HG02759 (cell line): ENCODE measurements around the gene PLCB1.

Source experiments
- ATAC-seq: cut with Tn5 transposase; IDR thresholded peaks from one replicate; pipeline ENCODE4 v1.9.1; 2021; ENCODE audit warnings: mild to moderate bottlenecking, moderate library complexity; ENCODE audit not compliant: unreplicated experiment

PLCB1 gene

GRCh38 chr20:8208226-8208625 is 76.2 kb downstream of the PLCB1 start:
- no peak for ATAC-seq

- ATAC-seq, result peak; percentile 44
Measured at GRCh38 chr20:8209061-8209460, 77.0 kb downstream of the PLCB1 start.

DNA sequence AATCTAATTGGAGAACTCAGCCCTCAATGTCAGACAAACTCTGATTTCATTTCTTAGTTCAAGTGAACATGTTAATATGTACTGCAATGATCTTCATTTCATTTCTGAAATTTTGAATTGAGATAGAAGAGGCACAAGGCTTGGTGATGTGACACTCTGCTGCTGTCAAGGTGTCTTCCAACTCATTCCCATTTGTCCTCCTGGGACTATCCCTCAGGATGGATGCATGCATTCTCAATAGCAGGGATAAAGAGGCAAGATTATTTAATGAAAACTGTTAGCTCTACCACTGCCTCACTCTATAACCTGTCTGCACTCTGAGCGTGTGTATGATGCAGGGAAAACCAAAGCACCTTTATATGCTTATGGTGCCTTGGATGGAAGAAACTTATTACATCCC is 78.7 kb downstream of the PLCB1 start:
- ATAC-seq, result no peak

DNA sequence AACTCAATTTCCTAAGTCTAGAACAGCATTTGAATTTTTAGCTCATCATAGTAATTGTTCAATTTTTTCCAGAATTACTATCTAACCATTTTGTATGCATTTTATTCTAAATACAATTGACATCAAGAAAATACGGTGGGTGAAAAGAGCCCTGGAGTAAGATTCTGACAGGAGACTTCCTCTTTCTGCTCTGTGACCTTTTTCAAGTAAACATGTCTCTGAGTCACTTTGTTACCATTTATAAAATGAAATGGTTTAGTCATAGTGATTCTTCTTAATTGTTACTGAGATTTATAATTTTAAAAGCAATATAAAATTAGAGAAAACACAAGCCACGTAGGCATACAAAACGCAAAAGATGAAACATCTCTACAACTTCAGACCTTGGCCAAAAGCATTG is 80.2 kb downstream of the PLCB1 start:
- no peak for ATAC-seq

- ATAC-seq, result no peak
Measured at GRCh38 chr20:8213270-8213669, 81.2 kb downstream of the PLCB1 start.

- peak; percentile 81 for ATAC-seq
Measured at GRCh38 chr20:8213831-8214587, 81.9 kb downstream of the PLCB1 start.

DNA sequence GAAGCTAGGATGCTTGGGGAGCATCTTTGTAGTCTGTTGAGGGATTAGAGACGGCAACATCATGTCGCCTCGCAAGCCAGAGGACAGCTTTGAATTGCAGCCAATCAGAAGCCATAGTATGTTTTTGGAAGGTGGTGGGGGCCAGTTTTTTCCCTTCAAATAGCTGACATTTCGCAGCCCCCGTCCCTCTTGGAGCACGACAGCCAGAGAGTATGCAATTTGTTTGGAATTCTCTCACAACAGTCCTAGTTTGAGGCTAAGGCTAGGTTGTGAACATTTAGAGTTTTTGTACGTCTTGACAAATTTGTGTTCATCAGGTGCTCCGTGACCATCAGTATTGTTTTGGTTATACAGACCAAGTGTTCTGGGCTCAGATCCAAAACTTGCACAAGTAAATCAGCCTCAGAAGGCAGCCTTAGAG is 83.3 kb downstream of the PLCB1 start:
- no peak for ATAC-seq

DNA sequence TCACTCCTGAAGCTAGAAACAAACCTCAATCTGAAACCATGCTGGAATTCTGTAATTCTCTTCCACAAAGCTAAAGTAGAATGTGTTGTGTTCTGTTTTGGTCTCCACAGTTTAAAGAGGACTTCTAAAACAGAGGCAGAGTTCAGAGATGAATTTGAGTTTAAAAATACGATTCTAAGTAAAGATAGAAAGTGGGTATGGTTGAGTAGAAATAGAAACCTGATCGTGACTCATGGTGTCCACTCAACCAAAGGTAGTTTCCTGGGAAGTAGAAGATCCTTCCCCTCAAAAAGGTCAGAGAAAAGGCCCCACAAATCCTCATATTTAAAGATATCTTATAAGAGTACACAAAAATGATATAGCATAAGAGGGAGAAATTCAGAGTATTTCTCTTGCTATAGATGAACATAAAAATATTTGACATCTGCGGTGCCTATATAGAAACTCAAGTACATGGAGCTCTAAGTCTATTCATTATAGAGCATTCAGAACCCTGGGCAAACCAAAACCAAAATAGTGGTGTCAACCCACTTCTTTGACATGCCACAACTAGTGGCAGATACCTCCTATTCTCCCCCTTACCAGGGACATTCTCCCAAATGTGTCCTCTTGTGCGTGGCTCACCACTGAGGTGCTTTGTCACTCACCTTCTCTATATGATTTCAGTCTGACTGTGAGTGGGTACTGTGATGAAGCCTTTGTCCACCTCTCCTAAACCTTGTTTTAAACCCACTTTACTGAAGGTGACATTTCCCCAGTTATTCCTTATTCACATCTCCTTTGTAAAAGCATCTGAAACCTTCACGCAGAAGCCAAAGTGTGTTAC is 84.5 kb downstream of the PLCB1 start:
- ATAC-seq, result no peak

- ATAC-seq, result no peak
Measured at GRCh38 chr20:8218861-8219260, 86.8 kb downstream of the PLCB1 start.

- ATAC-seq, result no peak
Measured at GRCh38 chr20:8219403-8219802, 87.3 kb downstream of the PLCB1 start.

DNA sequence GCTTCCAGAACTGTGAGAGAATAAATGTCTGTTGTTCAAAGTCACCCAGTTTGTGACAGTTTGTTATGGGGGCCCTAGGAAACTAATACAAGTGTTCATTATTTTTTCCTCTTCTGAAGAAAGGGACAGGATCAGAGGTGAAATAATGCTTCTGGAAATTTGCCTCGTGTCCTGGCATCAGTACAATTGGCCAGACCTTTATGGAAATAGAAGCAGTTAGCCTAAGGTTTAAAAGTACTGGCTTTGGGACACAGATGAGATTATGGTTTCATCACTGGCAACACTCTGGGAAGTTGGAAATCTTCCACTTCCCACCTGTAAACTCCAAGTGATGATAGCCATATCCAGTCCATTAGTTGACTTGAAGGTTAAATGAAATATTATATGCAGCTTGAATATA is 88.7 kb downstream of the PLCB1 start:
- ATAC-seq, result no peak

DNA sequence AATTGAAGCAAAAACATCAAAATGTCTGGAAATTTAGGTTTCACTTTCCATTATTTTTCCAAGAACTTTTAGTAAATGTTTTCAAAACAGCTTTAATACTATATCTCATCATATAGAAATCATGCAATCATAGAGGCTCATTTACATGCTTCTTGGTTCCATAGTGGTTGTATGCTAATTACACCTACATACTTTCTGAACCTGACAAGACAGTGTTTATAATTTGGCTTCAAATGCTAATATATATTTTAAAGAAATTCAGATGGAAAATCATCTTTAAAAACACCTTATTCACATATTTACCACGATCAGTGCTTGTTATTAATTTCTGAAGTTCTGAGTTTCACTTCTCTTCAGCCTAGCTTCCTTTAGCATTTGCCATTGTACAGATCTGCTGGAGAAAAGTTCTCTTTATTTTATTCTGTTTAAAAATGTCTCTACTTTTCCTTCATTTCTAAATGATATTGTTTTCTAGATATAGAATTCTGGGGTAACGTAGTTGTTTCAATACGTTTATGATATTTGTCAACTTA is 89.9 kb downstream of the PLCB1 start:
- ATAC-seq, result peak; percentile 66

DNA sequence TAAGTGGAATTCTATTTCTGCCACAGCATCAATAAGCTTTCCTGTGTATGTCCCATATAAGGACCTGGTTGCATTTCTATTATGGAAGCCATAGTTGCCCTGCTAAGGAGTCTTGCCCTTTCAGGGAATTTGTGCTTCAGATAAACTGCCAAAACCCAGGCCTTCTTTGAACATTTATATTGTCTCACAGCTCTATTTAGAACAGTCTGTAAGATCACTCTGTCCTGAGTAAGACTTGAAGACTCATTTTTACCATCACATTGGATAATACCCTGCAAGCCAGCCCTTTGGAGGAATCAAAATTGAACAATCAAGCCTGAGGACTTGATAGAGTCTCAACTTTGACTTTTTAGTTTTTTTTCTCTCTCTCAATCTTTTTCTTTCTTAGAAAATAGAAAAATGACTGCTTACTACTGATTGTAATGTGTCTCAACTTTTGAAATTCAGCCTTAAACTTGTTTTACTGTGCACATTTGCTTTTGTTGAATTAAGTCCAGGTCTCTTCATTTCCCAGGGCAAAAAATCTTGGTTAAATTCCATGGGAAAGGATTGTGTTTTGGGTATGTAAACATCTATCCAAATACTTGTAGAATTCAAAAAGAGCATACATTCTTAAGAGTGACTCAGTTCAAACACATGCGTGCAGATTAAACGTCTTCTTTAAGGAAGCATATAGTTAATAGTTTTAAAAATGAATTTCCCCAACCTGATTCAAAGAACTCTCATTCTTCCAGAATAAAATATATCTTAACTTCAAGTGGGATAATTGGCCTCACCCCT is 91.2 kb downstream of the PLCB1 start:
- no peak for ATAC-seq

GRCh38 chr20:8225658-8226057 is 93.6 kb downstream of the PLCB1 start:
- ATAC-seq, result no peak

DNA sequence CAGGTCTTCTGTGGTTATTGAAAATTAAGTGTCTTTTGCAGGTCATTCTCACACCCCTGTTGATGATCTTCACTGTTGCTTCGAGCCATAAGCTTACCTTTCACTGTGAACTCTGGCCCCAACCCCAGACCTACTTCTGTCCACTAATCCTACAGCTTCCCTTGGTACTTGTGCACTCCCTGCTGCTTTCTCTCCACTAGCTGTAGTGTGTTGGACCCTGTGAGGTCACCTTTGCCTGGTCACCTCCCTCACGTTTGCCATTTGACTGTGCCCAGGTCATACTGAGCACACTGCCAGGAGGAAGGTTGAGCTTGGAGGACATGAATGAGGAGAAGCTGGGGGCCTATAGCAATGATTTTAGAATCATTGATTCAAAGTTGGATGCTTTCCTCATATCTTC is 94.0 kb downstream of the PLCB1 start:
- ATAC-seq, result no peak

- no peak for ATAC-seq
Measured at GRCh38 chr20:8227293-8227692, 95.2 kb downstream of the PLCB1 start.

GRCh38 chr20:8228315-8228714 is 96.2 kb downstream of the PLCB1 start:
- ATAC-seq, result peak; percentile 67

DNA sequence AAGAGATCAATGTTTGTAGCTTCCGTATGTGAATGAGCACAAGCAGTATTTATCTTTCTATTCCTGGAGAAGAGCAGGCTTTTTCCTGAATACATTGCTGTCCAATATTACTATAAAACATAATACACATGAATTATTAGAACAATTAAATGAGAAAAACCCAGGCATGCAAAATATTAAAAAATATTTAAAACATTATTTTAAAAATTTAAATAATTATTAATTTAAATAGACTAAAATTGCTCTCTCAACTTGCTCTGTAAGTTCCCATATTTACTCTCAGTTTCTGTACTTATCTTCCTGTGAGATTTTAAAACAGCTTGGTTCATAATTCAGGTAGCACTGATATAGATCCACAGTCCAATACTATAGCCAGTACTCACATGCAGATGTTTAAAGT is 97.0 kb downstream of the PLCB1 start:
- no peak for ATAC-seq

DNA sequence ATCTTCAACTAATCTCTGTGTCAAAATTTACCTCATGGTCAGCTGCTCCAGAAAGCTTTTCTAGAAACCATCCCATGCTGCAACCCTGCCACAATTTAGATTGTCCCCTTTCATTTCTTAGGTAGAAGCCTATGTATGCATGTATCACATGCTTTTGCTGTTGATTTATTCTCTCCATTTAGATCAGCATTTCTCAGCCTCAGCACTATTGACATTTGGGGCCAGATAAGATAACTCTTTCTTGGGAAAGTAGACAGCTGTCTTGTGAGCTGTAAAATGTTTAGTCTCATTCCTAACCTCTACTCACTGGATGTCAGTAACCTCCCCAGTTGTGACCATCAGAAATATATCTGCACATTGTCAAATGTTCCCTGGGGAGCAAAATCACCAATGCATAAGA is 99.0 kb downstream of the PLCB1 start:
- no peak for ATAC-seq

DNA sequence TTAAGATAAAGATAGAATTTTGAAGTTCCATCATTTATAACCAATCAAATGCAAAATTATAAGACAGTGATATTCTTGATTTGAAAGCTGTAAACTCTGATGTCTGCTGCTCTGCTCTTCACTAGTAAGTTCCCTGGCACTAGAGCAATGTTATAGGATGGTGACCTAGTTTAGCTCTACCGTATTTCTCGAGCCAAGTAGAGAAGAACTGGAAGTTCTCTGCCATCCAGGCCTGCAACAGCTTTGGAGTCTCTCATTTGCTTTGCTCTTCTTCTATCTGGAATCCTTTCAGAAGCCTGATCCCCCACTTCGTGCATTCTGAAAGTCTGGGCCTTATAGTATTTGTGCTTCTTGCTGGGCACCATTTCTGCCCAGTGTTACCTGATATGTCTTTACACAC is 100.3 kb downstream of the PLCB1 start:
- no peak for ATAC-seq

GRCh38 chr20:8234580-8234979 is 102.5 kb downstream of the PLCB1 start:
- no peak for ATAC-seq
